Measurements from ENCODE around the gene MYO10. TPM values are rescaled to one million over a fixed set of nuclear protein-coding genes. Genes with fewer than 3 reads are reported as not detected.

The MYO10 gene
- total RNA-seq, 4 donors from 2014 or later = 30.6 to 55.9 (median 38.2) TPM

- Histone ChIP-seq H3K27me3 (no peaks in the 10 kb centered on the region), H3K27ac (no peak overlapping the region), H3K4me3 (no peak overlapping the region), H3K36me3 (no peaks in the 10 kb centered on the region), H3K4me1 (peaks cover 0 to 2% (median 0%) of the 10 kb centered on the region in 4 donors), H3K9me3 (no peaks in the 10 kb centered on the region)
- no peak for DNase-seq (ENCODE audit: low spot score in 2 of 2)
- no peak for TF ChIP-seq EP300 (IDR thresholded peaks at IDR 0.05)
- no peak for TF ChIP-seq POLR2A (IDR thresholded peaks at IDR 0.05)
- TF ChIP-seq CTCF (IDR thresholded peaks at IDR 0.05) = no peak
Observed at GRCh38 chr5:16978296-16978695, 42.2 kb upstream of the MYO10 start.

GRCh38 chr5:16976625-16977008, 40.5 kb upstream of the MYO10 start:
- WGBS, 2 donors = 81 to 89% methylated on average over 1 of the region's 1 CpG
- Histone ChIP-seq H3K4me1 (no peaks in the 10 kb centered on the region), H3K36me3 (no peaks in the 10 kb centered on the region), H3K4me3 (no peak overlapping the region), H3K27ac (no peak overlapping the region), H3K27me3 (no peaks in the 10 kb centered on the region), H3K9me3 (no peaks in the 10 kb centered on the region)
- no peak for TF ChIP-seq EP300 (IDR thresholded peaks at IDR 0.05)
- TF ChIP-seq CTCF (IDR thresholded peaks at IDR 0.05) = no peak
- TF ChIP-seq POLR2A (IDR thresholded peaks at IDR 0.05) = no peak
- no peak for DNase-seq (ENCODE audit: low spot score in 2 of 2)

DNA sequence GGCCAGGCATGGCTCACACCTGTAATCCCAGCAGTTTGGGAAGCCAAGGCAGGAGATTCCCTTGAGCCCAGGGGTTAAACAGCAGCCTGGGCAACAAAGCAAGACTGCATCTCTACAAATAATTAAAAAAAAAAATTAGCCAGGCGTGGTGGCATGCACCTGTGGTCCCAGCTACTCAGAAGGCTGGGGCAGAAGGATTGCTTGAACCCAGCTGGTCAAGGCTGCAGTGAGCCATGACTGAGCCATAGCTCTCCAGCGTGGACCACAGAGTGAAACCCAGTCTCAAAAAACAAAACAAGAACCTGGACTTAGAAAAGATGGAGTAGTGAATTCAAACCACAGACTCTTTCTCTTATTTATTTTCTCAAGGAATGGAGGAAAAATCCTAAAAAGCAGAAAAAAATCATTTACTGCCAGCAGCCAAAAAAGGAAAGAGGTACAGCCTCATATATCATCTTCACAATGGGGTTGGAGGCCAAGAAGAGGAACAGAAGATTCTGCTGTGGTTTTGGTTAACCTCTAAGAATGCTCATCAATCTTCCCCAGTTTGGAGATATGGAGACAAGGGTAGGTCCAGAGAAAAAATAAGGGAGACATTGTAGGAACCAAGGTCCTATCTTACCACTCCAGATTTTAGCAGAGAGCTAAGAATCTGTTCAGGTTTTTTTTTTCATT, 40.0 kb upstream of the MYO10 start:
- no peak overlapping the region for H3K4me3 ChIP-seq
- 96 to 100% methylated on average over 2 of the region's 2 CpGs for WGBS, 2 donors
- no peaks in the 10 kb centered on the region for H3K4me1 ChIP-seq
- no peaks in the 10 kb centered on the region for H3K36me3 ChIP-seq
- TF ChIP-seq CTCF (IDR thresholded peaks at IDR 0.05) = no peak
- no peak for TF ChIP-seq EP300 (IDR thresholded peaks at IDR 0.05)
- no peak for TF ChIP-seq POLR2A (IDR thresholded peaks at IDR 0.05)
- no peak for DNase-seq (ENCODE audit: low spot score in 2 of 2)
- no peaks in the 10 kb centered on the region for H3K9me3 ChIP-seq
- H3K27me3 ChIP-seq = no peaks in the 10 kb centered on the region
- H3K27ac ChIP-seq = no peak overlapping the region

GRCh38 chr5:16974981-16975380, 38.9 kb upstream of the MYO10 start:
- no peak for DNase-seq (ENCODE audit: low spot score in 2 of 2)
- H3K27me3 ChIP-seq = no peaks in the 10 kb centered on the region
- H3K27ac ChIP-seq = no peak overlapping the region
- H3K4me1 ChIP-seq = no peaks in the 10 kb centered on the region
- WGBS, 2 donors = 78 to 81% methylated on average over 2 of the region's 2 CpGs
- no peaks in the 10 kb centered on the region for H3K36me3 ChIP-seq
- no peak for TF ChIP-seq CTCF (IDR thresholded peaks at IDR 0.05)
- no peak for TF ChIP-seq POLR2A (IDR thresholded peaks at IDR 0.05)
- TF ChIP-seq EP300 (IDR thresholded peaks at IDR 0.05) = no peak
- H3K9me3 ChIP-seq = no peaks in the 10 kb centered on the region
- H3K4me3 ChIP-seq = no peak overlapping the region

GRCh38 chr5:16970826-16971225, 34.7 kb upstream of the MYO10 start:
- H3K27me3 ChIP-seq = no peaks in the 10 kb centered on the region
- DNase-seq (ENCODE audit: low spot score in 2 of 2) = no peak
- no peaks in the 10 kb centered on the region for H3K9me3 ChIP-seq
- no peaks in the 10 kb centered on the region for H3K4me1 ChIP-seq
- H3K4me3 ChIP-seq = no peak overlapping the region
- no peaks in the 10 kb centered on the region for H3K36me3 ChIP-seq
- TF ChIP-seq CTCF (IDR thresholded peaks at IDR 0.05) = no peak
- TF ChIP-seq POLR2A (IDR thresholded peaks at IDR 0.05) = no peak
- no peak for TF ChIP-seq EP300 (IDR thresholded peaks at IDR 0.05)
- H3K27ac ChIP-seq = no peak overlapping the region
- WGBS, 2 donors = 96 to 97% methylated on average over 3 of the region's 3 CpGs

Measured in tibial nerve (tissue), 4 donors.